Fibroblast of lung (primary cell): ENCODE measurements around the gene WNT3. TPM values are rescaled to one million over a fixed set of nuclear protein-coding genes. Genes with fewer than 3 reads are reported as not detected.

Source experiments
- DNase-seq, 2 donors: peaks; one replicate each; pipeline versions ENCODE4 v3.0.0 to v3.0.0-alpha.2; 2010; ENCODE audit warnings: low read depth in 2 of 2
- H2AFZ ChIP-seq: 2 replicates; pipeline ENCODE4 v1.5.1; 2012; ENCODE audit warnings: low read length, control low read depth, inconsistent platforms
- H3K27ac ChIP-seq: 2 replicates; pipeline ENCODE4 v1.5.1; 2011; ENCODE audit warnings: low read length, control low read depth; ENCODE audit not compliant: insufficient read depth
- H3K27me3 ChIP-seq: 2 replicates; pipeline ENCODE4 v1.5.1; 2011; ENCODE audit warnings: mild to moderate bottlenecking, low read length; ENCODE audit not compliant: control insufficient read depth, insufficient read depth
- H3K36me3 ChIP-seq: 2 replicates; pipeline ENCODE4 v1.5.1; 2011; ENCODE audit warnings: low read length; ENCODE audit not compliant: control insufficient read depth, insufficient read depth
- H3K4me1 ChIP-seq: 2 replicates; pipeline ENCODE4 v1.5.1; 2011; ENCODE audit warnings: low read length; ENCODE audit not compliant: control insufficient read depth, insufficient read depth; ENCODE audit errors: extremely low read depth
- H3K4me2 ChIP-seq: 2 replicates; pipeline ENCODE4 v1.5.1; 2011; ENCODE audit warnings: low read length, control low read depth; ENCODE audit not compliant: insufficient read depth; ENCODE audit errors: extremely low read depth
- H3K4me3 ChIP-seq, 4 experiments: fragments of 200-600 bp in 1 of 4; sonication (generic) in 1 of 4; replicated peaks in 1 of 4; 2 replicates each; pipeline ENCODE4 v1.5.1; 2011 to 2016; ENCODE audit warnings: low read length in 4 of 4, low read depth in 3 of 4, mild to moderate bottlenecking in 3 of 4, control low read depth in 2 of 4, inconsistent platforms in 1 of 4, mixed read lengths in 1 of 4; ENCODE audit not compliant: insufficient read depth in 1 of 4; ENCODE audit errors: control extremely low read depth in 1 of 4
- H3K79me2 ChIP-seq: 2 replicates; pipeline ENCODE4 v1.5.1; 2012; ENCODE audit warnings: mild to moderate bottlenecking, low read length, inconsistent platforms; ENCODE audit not compliant: control insufficient read depth, insufficient read depth
- H3K9ac ChIP-seq: 2 replicates; pipeline ENCODE4 v1.5.1; 2011; ENCODE audit warnings: mild to moderate bottlenecking, low read length, control low read depth; ENCODE audit not compliant: insufficient read depth
- H3K9me3 ChIP-seq: 2 replicates; pipeline ENCODE4 v1.5.1; 2012; ENCODE audit warnings: low read depth, low read length; ENCODE audit not compliant: control insufficient read depth, insufficient read depth
- H4K20me1 ChIP-seq: 2 replicates; pipeline ENCODE4 v1.5.1; 2011; ENCODE audit warnings: low read length; ENCODE audit not compliant: control insufficient read depth, insufficient read depth; ENCODE audit errors: extremely low read depth
- EZH2 ChIP-seq: IDR thresholded peaks from 2 replicates; pipeline ENCODE4 v1.5.1; 2012; ENCODE audit warnings: low read length, control low read depth, mild to moderate bottlenecking; ENCODE audit errors: missing control alignments
- polyA plus RNA-seq, 2 donors: library from polyadenylated mRNA; depleted of rRNA in 1 of 2; stranded (reverse) in 1 of 2; unstranded in 1 of 2; fragments of >200 nt; gene quantifications; 2 replicates each; pipeline ENCODE4 v1.2.1, GENCODE V29; 2011 to 2012; ENCODE audit warnings: missing spikeins in 1 of 2
- total RNA-seq: library from RNA; depleted of rRNA; stranded (reverse); fragments of >200 nt; gene quantifications from 2 replicates; pipeline ENCODE4 v1.2.1, GENCODE V29; 2014
- TF ChIP-seq, protein P1 (sequence below), 2 donors: IDR thresholded peaks in 1 of 2; conservative IDR thresholded peaks in 1 of 2; 1 replicate in 1 of 2; 2 replicates in 1 of 2; pipeline ENCODE4 v1.5.1; 2011 to 2012; ENCODE audit warnings: low read length in 2 of 2, control low read depth in 1 of 2, inconsistent platforms in 1 of 2, low read depth in 1 of 2, mild to moderate bottlenecking in 1 of 2

WNT3 gene
- total and polyA plus RNA-seq, 2 donors (not counting 1 experiment from before 2014, with no cell fraction given) = 1.3 to 1.5 TPM

DNA sequence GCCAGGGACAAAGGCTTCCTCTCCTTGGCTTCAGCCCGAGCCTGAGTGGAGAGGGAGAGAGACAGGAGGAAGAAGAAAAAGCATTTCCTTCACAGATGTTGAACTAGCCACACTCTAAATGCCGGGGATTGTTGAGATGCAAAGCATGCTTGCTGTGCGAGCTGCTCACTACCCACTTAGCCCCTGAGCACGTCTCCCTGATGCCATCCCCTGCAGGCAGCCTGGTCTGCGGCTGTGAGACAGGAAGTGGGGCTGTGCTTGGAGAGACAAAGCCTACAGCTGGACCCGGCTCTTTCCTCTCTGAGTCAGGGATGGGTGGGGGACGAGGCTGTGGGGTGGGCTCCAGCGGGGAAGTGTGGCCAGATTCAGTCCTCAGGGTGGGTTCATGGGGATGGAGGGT lies 46.6 kb upstream of the WNT3 start:
- Histone ChIP-seq H3K79me2 (no peaks in the 10 kb centered on the region), H2AFZ (no peak overlapping the region), H3K9ac (no peak overlapping the region), H3K27me3 (peaks cover 8% of the 10 kb centered on the region), H3K36me3 (no peaks in the 10 kb centered on the region), H4K20me1 (no peaks in the 10 kb centered on the region), H3K9me3 (no peaks in the 10 kb centered on the region), H3K27ac (no peak overlapping the region), H3K4me3 (no peak overlapping the region), H3K4me1 (no peaks in the 10 kb centered on the region), H3K4me2 (no peak overlapping the region)
- peak in 1 of 2 donors; percentile 68 for DNase-seq
- TF ChIP-seq EZH2 = no peak
- TF ChIP-seq, protein P1, sequence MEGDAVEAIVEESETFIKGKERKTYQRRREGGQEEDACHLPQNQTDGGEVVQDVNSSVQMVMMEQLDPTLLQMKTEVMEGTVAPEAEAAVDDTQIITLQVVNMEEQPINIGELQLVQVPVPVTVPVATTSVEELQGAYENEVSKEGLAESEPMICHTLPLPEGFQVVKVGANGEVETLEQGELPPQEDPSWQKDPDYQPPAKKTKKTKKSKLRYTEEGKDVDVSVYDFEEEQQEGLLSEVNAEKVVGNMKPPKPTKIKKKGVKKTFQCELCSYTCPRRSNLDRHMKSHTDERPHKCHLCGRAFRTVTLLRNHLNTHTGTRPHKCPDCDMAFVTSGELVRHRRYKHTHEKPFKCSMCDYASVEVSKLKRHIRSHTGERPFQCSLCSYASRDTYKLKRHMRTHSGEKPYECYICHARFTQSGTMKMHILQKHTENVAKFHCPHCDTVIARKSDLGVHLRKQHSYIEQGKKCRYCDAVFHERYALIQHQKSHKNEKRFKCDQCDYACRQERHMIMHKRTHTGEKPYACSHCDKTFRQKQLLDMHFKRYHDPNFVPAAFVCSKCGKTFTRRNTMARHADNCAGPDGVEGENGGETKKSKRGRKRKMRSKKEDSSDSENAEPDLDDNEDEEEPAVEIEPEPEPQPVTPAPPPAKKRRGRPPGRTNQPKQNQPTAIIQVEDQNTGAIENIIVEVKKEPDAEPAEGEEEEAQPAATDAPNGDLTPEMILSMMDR (conservative IDR thresholded peaks at IDR 0.05 in 1 of 2, IDR thresholded peaks at IDR 0.05 in 1 of 2; ENCODE audit: low read depth in 1 of 2, low read length in 2 of 2) = no peak

DNA sequence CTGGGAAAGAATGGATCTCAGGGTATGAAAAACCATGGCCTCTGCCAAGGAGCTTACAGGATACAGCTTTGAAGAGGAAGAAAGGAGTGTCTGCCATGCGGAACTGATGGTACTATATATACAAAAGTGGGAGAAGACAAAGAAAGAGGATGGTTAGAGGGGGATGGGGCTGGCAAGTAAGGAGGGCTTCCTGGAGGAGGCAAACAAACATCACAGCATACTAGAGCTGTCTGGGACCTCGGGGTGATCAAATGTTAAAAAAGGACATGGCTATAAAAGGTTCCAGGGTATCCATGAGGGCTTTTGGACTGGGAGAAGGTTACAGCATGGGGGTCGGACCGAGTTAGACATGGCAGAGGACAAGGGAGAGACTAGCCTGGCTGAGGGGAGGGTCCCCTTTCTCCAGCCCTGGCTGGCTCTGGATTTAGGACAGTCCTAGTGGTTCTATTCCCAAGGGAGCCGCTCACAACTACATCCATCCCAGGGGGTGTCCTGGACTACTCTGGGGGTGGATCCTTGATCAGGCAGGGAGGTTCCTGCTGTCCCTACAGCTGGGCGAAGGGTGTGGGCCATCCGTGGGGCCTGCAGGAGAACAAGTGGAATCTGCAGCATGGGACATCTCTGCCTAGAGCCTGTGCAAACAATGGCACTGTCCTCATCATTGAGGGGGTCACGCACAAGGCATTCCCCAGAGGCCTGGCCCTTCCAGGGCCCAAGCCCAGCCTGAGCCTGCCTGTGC lies 45.1 kb upstream of the WNT3 start:
- no peak for DNase-seq
- no peak overlapping the region for H3K27ac ChIP-seq
- TF ChIP-seq EZH2 = peak; percentile 48
- TF ChIP-seq, protein P1 (conservative IDR thresholded peaks at IDR 0.05 in 1 of 2, IDR thresholded peaks at IDR 0.05 in 1 of 2; ENCODE audit: low read depth in 1 of 2, low read length in 2 of 2) = no peak

DNA sequence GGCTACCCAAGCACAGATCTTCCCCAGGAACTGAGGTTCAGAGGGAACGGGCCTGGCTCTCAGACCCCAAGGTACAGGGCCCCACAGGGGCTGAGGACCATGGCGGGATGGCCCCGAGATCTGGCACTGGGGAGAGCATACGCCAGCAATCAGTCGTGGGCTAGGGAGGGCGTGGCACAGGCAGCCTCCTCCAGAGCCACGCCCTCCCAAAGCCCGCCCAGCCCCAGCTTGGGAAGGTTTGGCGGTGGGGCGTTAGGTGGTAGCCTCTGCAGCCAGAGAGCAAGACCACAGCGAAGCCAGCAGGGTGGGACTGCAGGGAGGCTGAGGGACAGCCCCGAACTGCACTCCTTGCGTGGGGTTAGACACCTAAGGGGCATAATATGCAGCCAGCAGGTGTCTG lies 44.5 kb upstream of the WNT3 start:
- H3K79me2 ChIP-seq = no peaks in the 10 kb centered on the region
- no peak overlapping the region for H3K9ac ChIP-seq
- no peaks in the 10 kb centered on the region for H4K20me1 ChIP-seq
- no peak overlapping the region for H3K4me2 ChIP-seq
- no peaks in the 10 kb centered on the region for H3K9me3 ChIP-seq
- TF ChIP-seq EZH2 = no peak
- TF ChIP-seq, protein P1 (conservative IDR thresholded peaks at IDR 0.05 in 1 of 2, IDR thresholded peaks at IDR 0.05 in 1 of 2; ENCODE audit: low read depth in 1 of 2, low read length in 2 of 2) = no peak
- no peaks in the 10 kb centered on the region for H3K4me1 ChIP-seq
- no peaks in the 10 kb centered on the region for H3K36me3 ChIP-seq
- H3K27ac ChIP-seq = no peak overlapping the region
- no peak overlapping the region for H2AFZ ChIP-seq
- H3K4me3 ChIP-seq = no peak overlapping the region
- H3K27me3 ChIP-seq = peaks cover 8% of the 10 kb centered on the region
- DNase-seq = no peak

More for the DNA sequence above, 45.1 kb upstream of the WNT3 start:
- Histone ChIP-seq H3K4me2 (no peak overlapping the region), H3K9me3 (no peaks in the 10 kb centered on the region), H3K4me3 (no peak overlapping the region), H3K27me3 (peaks cover 8% of the 10 kb centered on the region), H3K9ac (no peak overlapping the region), H4K20me1 (no peaks in the 10 kb centered on the region), H3K4me1 (no peaks in the 10 kb centered on the region), H2AFZ (no peak overlapping the region), H3K36me3 (no peaks in the 10 kb centered on the region), H3K79me2 (no peaks in the 10 kb centered on the region)
